GM12801 (cell line): ENCODE results near the gene FEM1B.

Experiments used
- CTCF ChIP-seq: IDR thresholded peaks from one replicate; pipeline ENCODE4 v1.5.1; 2011; ENCODE audit warnings: control low read depth; ENCODE audit not compliant: insufficient read length; ENCODE audit errors: extremely low read depth

The FEM1B gene

GRCh38 chr15:68232449-68232848 is 45.1 kb upstream of the FEM1B start:
- no peak for TF ChIP-seq CTCF

GRCh38 chr15:68232937-68233336 is 44.6 kb upstream of the FEM1B start:
- TF ChIP-seq CTCF = no peak

- no peak for TF ChIP-seq CTCF
Measured at GRCh38 chr15:68234060-68234459, 43.5 kb upstream of the FEM1B start.

- no peak for TF ChIP-seq CTCF
Measured at GRCh38 chr15:68235022-68235421, 42.5 kb upstream of the FEM1B start.

GRCh38 chr15:68239025-68239424 is 38.5 kb upstream of the FEM1B start:
- TF ChIP-seq CTCF = no peak

- TF ChIP-seq CTCF = no peak
Measured at GRCh38 chr15:68241088-68241935, 36.2 kb upstream of the FEM1B start.

GRCh38 chr15:68244235-68244634 is 33.3 kb upstream of the FEM1B start:
- no peak for TF ChIP-seq CTCF
